ENCODE measurements around the gene RPL10.

- TF ChIP-seq EZH2phosphoT487 (IDR thresholded peaks at IDR 0.05; ENCODE audit: borderline replicate concordance, low read length) (no peak), CTCF (conservative IDR thresholded peaks at IDR 0.05; ENCODE audit: low read depth, low read length) (no peak)
Observed at GRCh38 chrX:154435171-154435733, 37.1 kb downstream of the RPL10 start.

All from PC-3 (cell line).